Endodermal cell (in vitro differentiated cells): ENCODE data around the gene AKT3. TPM values are rescaled to one million over a fixed set of nuclear protein-coding genes. Genes with fewer than 3 reads are reported as not detected.
A peak's percentile ranks its signal among the peaks of the same experiment; 100 is the strongest.

ENCODE experiments used
- DNase-seq: peaks from one replicate; pipeline ENCODE4 v3.0.0-alpha.2; 2017
- H3K27ac ChIP-seq: 2 replicates; pipeline ENCODE4 v1.5.1; 2013; ENCODE audit warnings: mild to moderate bottlenecking, low read depth, low read length, moderate library complexity
- H3K27me3 ChIP-seq: 2 replicates; pipeline ENCODE4 v1.6.1; 2013; ENCODE audit warnings: mild to moderate bottlenecking, low read length, moderate library complexity; ENCODE audit not compliant: insufficient read depth, control insufficient read depth, poor library complexity, severe bottlenecking
- H3K36me3 ChIP-seq: 2 replicates; pipeline ENCODE4 v1.7.0; 2013; ENCODE audit warnings: mild to moderate bottlenecking, low read length, moderate library complexity; ENCODE audit not compliant: control insufficient read depth, insufficient read depth
- H3K4me1 ChIP-seq: one replicate; pipeline ENCODE4 v1.7.0; 2013; ENCODE audit warnings: low read length; ENCODE audit not compliant: control insufficient read depth, insufficient read depth
- H3K4me3 ChIP-seq: 2 replicates; pipeline ENCODE4 v1.5.1; 2013; ENCODE audit warnings: mild to moderate bottlenecking, low read length, moderate library complexity
- H3K9ac ChIP-seq: 2 replicates; pipeline ENCODE4 v1.6.1; 2013; ENCODE audit warnings: mild to moderate bottlenecking, low read length, moderate library complexity; ENCODE audit not compliant: poor library complexity, severe bottlenecking; ENCODE audit errors: extremely low read depth
- H3K9me3 ChIP-seq: 2 replicates; pipeline ENCODE4 v1.6.1; 2013; ENCODE audit warnings: mild to moderate bottlenecking, low read length, moderate library complexity; ENCODE audit not compliant: control insufficient read depth
- H3K27ac Mint-ChIP-seq: 2 replicates; pipeline ENCODE4 v1.8.0; 2020; ENCODE audit warnings: mixed read lengths
- H3K27me3 Mint-ChIP-seq: 2 replicates; pipeline ENCODE4 v1.8.0; 2021; ENCODE audit warnings: mild to moderate bottlenecking, mixed read lengths; ENCODE audit not compliant: insufficient read depth
- H3K36me3 Mint-ChIP-seq: 2 replicates; pipeline ENCODE4 v1.8.0; 2020; ENCODE audit warnings: low read depth, mixed read lengths
- H3K4me1 Mint-ChIP-seq: 2 replicates; pipeline ENCODE4 v1.8.0; 2020; ENCODE audit warnings: mixed read lengths
- H3K4me3 Mint-ChIP-seq: 2 replicates; pipeline ENCODE4 v1.8.0; 2020; ENCODE audit warnings: mild to moderate bottlenecking, moderate library complexity, mixed read lengths
- H3K9me3 Mint-ChIP-seq: 2 replicates; pipeline ENCODE4 v1.8.0; 2020; ENCODE audit warnings: mild to moderate bottlenecking, mixed read lengths
- WGBS, 2 experiments: methylation state at CpG; one replicate each; pipeline versions ENCODE4 v1.1.5 to v1.1.7; 2013; ENCODE audit warnings: missing lambda C conversion rate in 2 of 2, mixed read lengths in 1 of 2; ENCODE audit not compliant: insufficient coverage in 1 of 2, insufficient read length in 1 of 2; 5-methylcytosine and 5-hydroxymethylcytosine counted together
- total RNA-seq, 2 donors: library from RNA; stranded (reverse); fragmentation: NEBNext Ultra II Directional in 1 of 2; extraction: Animal tissue kit (Norgen Biotek cat#: 25700) in 1 of 2; gene quantifications; 2 replicates in 1 of 2; 3 replicates in 1 of 2; pipeline ENCODE4 v1.2.1, GENCODE V29; 2021
- TF ChIP-seq, protein P1 (sequence below): fragments of 200-600 bp; sonication (generic); conservative IDR thresholded peaks from 2 replicates; pipeline ENCODE4 v1.5.0; 2021; ENCODE audit warnings: antibody characterized with exemption, mild to moderate bottlenecking

Gene AKT3
- total RNA-seq, 2 donors from 2014 or later, result 38.2 to 49.1 TPM

DNA sequence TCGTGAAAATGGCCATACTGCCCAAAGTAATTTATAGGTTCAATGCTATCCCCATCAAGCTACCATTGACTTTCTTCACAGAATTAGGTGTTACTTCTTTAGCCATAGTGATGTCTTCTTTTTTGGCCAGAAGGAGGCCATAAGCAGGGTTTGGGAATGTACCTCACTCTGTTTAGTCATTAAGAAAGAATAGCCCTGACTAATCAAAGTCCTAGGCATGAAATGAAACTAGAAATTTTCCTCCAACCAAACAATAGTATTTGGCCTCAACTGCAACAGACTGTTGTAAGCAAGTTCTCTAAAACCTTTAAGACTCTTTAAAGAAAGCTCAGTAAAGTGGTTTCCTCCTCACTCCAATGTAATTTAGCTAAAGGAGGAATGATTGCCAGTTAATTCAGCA lies 163.9 kb downstream of the AKT3 start:
- Mint-ChIP-seq H3K27ac (no peak overlapping the region), H3K4me1 (peaks cover 7% of the 10 kb centered on the region), H3K36me3 (peaks cover 8% of the 10 kb centered on the region), H3K9me3 (no peaks in the 10 kb centered on the region), H3K4me3 (no peak overlapping the region), H3K27me3 (no peaks in the 10 kb centered on the region)
- Histone ChIP-seq H3K4me1 (peaks cover 2% of the 10 kb centered on the region), H3K36me3 (no peaks in the 10 kb centered on the region), H3K4me3 (no peak overlapping the region), H3K9ac (no peak overlapping the region), H3K27ac (no peak overlapping the region), H3K27me3 (no peaks in the 10 kb centered on the region), H3K9me3 (no peaks in the 10 kb centered on the region)
- no peak for DNase-seq
- TF ChIP-seq, protein P1, sequence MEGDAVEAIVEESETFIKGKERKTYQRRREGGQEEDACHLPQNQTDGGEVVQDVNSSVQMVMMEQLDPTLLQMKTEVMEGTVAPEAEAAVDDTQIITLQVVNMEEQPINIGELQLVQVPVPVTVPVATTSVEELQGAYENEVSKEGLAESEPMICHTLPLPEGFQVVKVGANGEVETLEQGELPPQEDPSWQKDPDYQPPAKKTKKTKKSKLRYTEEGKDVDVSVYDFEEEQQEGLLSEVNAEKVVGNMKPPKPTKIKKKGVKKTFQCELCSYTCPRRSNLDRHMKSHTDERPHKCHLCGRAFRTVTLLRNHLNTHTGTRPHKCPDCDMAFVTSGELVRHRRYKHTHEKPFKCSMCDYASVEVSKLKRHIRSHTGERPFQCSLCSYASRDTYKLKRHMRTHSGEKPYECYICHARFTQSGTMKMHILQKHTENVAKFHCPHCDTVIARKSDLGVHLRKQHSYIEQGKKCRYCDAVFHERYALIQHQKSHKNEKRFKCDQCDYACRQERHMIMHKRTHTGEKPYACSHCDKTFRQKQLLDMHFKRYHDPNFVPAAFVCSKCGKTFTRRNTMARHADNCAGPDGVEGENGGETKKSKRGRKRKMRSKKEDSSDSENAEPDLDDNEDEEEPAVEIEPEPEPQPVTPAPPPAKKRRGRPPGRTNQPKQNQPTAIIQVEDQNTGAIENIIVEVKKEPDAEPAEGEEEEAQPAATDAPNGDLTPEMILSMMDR, result peak; percentile 22
- WGBS, 2 experiments, result 100% methylated on average over 1 of the region's 1 CpG; no CpG with 5 or more reads in 1 of the 2 experiments

DNA sequence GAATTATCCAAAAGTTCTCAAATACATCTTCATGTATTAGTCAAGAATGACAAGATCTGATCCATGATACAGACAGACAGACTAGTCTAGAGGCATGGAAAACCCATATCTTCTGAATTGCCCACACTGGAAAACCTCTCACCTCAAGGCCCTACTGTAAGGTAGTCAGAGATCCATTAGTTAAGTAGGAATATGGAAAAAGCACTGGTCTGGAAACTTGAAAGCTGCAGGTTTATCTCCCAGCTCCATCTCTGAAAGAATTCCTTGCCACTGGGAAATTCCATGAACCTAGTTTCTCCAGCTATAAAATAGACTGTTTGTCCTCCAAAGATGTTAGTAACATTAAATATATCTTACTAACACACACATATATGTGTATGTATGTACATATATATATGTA lies 169.2 kb downstream of the AKT3 start:
- no peak overlapping the region for H3K4me3 Mint-ChIP-seq
- H3K9ac ChIP-seq, result no peak overlapping the region
- no peak overlapping the region for H3K27ac ChIP-seq
- no peaks in the 10 kb centered on the region for H3K9me3 Mint-ChIP-seq
- no peaks in the 10 kb centered on the region for H3K36me3 ChIP-seq
- H3K4me1 ChIP-seq, result no peaks in the 10 kb centered on the region
- H3K9me3 ChIP-seq, result no peaks in the 10 kb centered on the region
- H3K27me3 ChIP-seq, result no peaks in the 10 kb centered on the region
- H3K4me3 ChIP-seq, result no peak overlapping the region
- peaks cover 11% of the 10 kb centered on the region for H3K36me3 Mint-ChIP-seq
- no peak for DNase-seq
- TF ChIP-seq, protein P1, result no peak
- H3K27ac Mint-ChIP-seq, result no peak overlapping the region
- peaks cover 6% of the 10 kb centered on the region for H3K4me1 Mint-ChIP-seq
- H3K27me3 Mint-ChIP-seq, result no peaks in the 10 kb centered on the region

DNA sequence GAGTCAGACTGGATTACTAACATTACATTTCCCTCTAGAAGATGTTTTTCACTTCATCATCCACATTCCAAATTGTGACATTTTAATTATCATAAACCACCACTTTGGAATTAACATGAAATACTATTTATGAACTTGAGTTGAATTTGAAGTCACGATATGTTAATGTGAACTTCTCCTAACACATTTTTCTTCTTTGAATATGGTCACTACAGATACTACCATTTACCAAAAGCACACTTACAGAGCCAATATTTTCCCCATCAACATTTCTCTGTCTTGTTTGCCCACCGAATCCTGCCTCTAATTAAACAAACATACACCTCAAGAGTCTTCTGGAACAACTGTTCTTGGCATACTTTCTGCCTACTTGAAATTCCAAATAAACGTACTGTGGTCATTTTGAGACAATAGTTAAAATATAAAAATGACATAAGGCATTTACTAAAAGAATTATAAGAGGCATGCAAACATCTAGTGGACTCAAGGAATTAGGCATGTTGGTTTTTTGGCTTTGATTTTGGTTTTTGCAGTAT lies 177.4 kb downstream of the AKT3 start:
- no peaks in the 10 kb centered on the region for H3K4me1 ChIP-seq
- Mint-ChIP-seq H3K36me3 (peaks cover 2% of the 10 kb centered on the region), H3K27ac (no peak overlapping the region), H3K27me3 (no peaks in the 10 kb centered on the region), H3K4me1 (no peaks in the 10 kb centered on the region), H3K4me3 (no peak overlapping the region), H3K9me3 (no peaks in the 10 kb centered on the region)
- DNase-seq, result no peak
- 92% methylated on average over 2 to 3 of the region's 3 CpGs for WGBS, 2 experiments
- H3K4me3 ChIP-seq, result no peak overlapping the region
- no peaks in the 10 kb centered on the region for H3K9me3 ChIP-seq
- no peak overlapping the region for H3K9ac ChIP-seq
- TF ChIP-seq, protein P1, result no peak
- H3K36me3 ChIP-seq, result no peaks in the 10 kb centered on the region
- no peak overlapping the region for H3K27ac ChIP-seq
- no peaks in the 10 kb centered on the region for H3K27me3 ChIP-seq
